HepG2 (cell line): ENCODE measurements around the gene SYCE3. TPM values are rescaled to one million over a fixed set of nuclear protein-coding genes. Genes with fewer than 3 reads are reported as not detected.
A peak's percentile ranks its signal among the peaks of the same experiment; 100 is the strongest.

Experiments
- ATAC-seq: fragments of 200-7000 bp; cut with Tn5 transposase; 3 replicates; pipeline ENCODE4 v1.9.1; 2020; ENCODE audit warnings: mild to moderate bottlenecking, moderate library complexity
- BruUV-seq: library from RNA; stranded (reverse); fragments of 400-500 nt; replicated peaks from 2 replicates; lab custom pipeline; 2021; lab: Mats Ljungman, UMichigan
- CTCF ChIA-PET: fragments of 300-600 bp; formaldehyde crosslinking; extraction: SDS; loops from one replicate; lab custom pipeline; 2021; ENCODE audit warnings: low total read pairs, inconsistent platforms, low intra/inter-chr PET ratio; lab: Yijun Ruan, JAX
- POLR2A ChIA-PET: fragments of 350-600 bp; sonication (Branson Sonifier 250); formaldehyde crosslinking; loops from one replicate; lab custom pipeline; 2020; ENCODE audit warnings: antibody characterized with exemption, inconsistent platforms; lab: Yijun Ruan, JAX
- DNase-seq: peaks from one replicate; pipeline ENCODE4 v3.0.0-alpha.2; 2015; ENCODE audit warnings: low spot score
- FAIRE-seq: peaks from 3 replicates; lab custom pipeline; 2011; peaks lifted over from hg19 to GRCh38; lab: Jason Lieb, UNC
- H2AFZ ChIP-seq: one replicate; pipeline ENCODE4 v1.6.1; 2011; ENCODE audit warnings: low read length, inconsistent platforms
- H3K27ac ChIP-seq: fragments of 300-600 bp; 3 replicates; pipeline ENCODE4 v1.8.0; 2011; ENCODE audit warnings: mixed run types, mild to moderate bottlenecking, mixed read lengths, low read length, inconsistent platforms; ENCODE audit not compliant: insufficient read depth; ENCODE audit errors: extremely low read length
- H3K27me3 ChIP-seq, 2 experiments: fragments of 200-600 bp in 1 of 2; 2 replicates in 1 of 2; 3 replicates in 1 of 2; pipeline versions ENCODE4 v1.6.0 to v1.8.0; 2011; ENCODE audit warnings: low read length in 2 of 2, mild to moderate bottlenecking in 2 of 2, moderate library complexity in 2 of 2, inconsistent platforms in 1 of 2; ENCODE audit not compliant: insufficient read depth in 2 of 2, control insufficient read depth in 1 of 2
- H3K36me3 ChIP-seq, 2 experiments: fragments of 200-600 bp in 1 of 2; replicated peaks in 1 of 2; 2 replicates in 1 of 2; 3 replicates in 1 of 2; pipeline versions ENCODE4 v1.5.1 to v1.8.0; 2011; ENCODE audit warnings: low read length in 2 of 2, inconsistent platforms in 1 of 2; ENCODE audit not compliant: insufficient read depth in 2 of 2, control insufficient read depth in 1 of 2
- H3K4me1 ChIP-seq: 2 replicates; pipeline ENCODE4 v1.5.1; 2012; ENCODE audit warnings: low read length, inconsistent platforms; ENCODE audit not compliant: insufficient read depth
- H3K4me2 ChIP-seq: 2 replicates; pipeline ENCODE4 v1.6.0; 2011; ENCODE audit warnings: low read depth, low read length, inconsistent platforms
- H3K4me3 ChIP-seq, 3 experiments: fragments of 200-600 bp in 1 of 3; sonication (generic), shearing (Covaris generic) in 1 of 3; replicated peaks in 1 of 3; 2 replicates each; pipeline ENCODE4 v1.5.1; 2011 to 2016; ENCODE audit warnings: low read length in 3 of 3, inconsistent platforms in 2 of 3, low read depth in 2 of 3, mild to moderate bottlenecking in 2 of 3, control low read depth in 1 of 3, mixed read lengths in 1 of 3; ENCODE audit not compliant: insufficient read depth in 1 of 3
- H3K79me2 ChIP-seq: one replicate; pipeline ENCODE4 v1.6.1; 2011; ENCODE audit warnings: low read length, inconsistent platforms; ENCODE audit not compliant: insufficient read depth
- H3K9ac ChIP-seq: 2 replicates; pipeline ENCODE4 v1.6.0; 2011; ENCODE audit warnings: mild to moderate bottlenecking, low read depth, low read length, inconsistent platforms; ENCODE audit not compliant: insufficient read depth
- H3K9me3 ChIP-seq: 2 replicates; pipeline ENCODE4 v1.5.1; 2012; ENCODE audit warnings: mild to moderate bottlenecking, low read length
- H4K20me1 ChIP-seq: 2 replicates; pipeline ENCODE4 v1.6.0; 2011; ENCODE audit warnings: inconsistent platforms, mild to moderate bottlenecking, low read length, moderate library complexity; ENCODE audit not compliant: insufficient read depth
- CTCF ChIP-seq: sonication (generic); formaldehyde crosslinking; IDR thresholded peaks from 2 replicates; pipeline ENCODE4 v1.5.0; 2020; ENCODE audit warnings: mild to moderate bottlenecking, missing genetic modification reagents, moderate library complexity
- FLYWCH1 ChIP-seq: sonication (generic); formaldehyde crosslinking; IDR thresholded peaks from 2 replicates; pipeline ENCODE4 v1.8.1; 2023; ENCODE audit warnings: mild to moderate bottlenecking, missing genetic modification reagents
- JUND ChIP-seq: sonication (generic); formaldehyde crosslinking; IDR thresholded peaks from 2 replicates; pipeline ENCODE4 v1.8.0; 2022; ENCODE audit warnings: mild to moderate bottlenecking, missing genetic modification reagents
- MED1 ChIP-seq: sonication (generic); formaldehyde crosslinking; IDR thresholded peaks from 2 replicates; pipeline ENCODE4 v1.4.0; 2020; ENCODE audit warnings: missing genetic modification reagents
- PRPF4 ChIP-seq: fragments of 200-400 bp; formaldehyde crosslinking; IDR thresholded peaks from 2 replicates; pipeline ENCODE4 v1.6.1; 2016; ENCODE audit warnings: low read length, low read depth; ENCODE audit not compliant: poor library complexity, severe bottlenecking
- RBM39 ChIP-seq: fragments of 200-400 bp; formaldehyde crosslinking; IDR thresholded peaks from one replicate; pipeline ENCODE4 v1.6.1; 2018; ENCODE audit warnings: antibody characterized with exemption, mild to moderate bottlenecking, low read depth, low read length; ENCODE audit not compliant: poor library complexity, severe bottlenecking
- TOE1 ChIP-seq: sonication (generic); formaldehyde crosslinking; IDR thresholded peaks from 2 replicates; pipeline ENCODE4 v1.4.0; 2020; ENCODE audit warnings: mild to moderate bottlenecking, missing genetic modification reagents
- YEATS2 ChIP-seq: sonication (generic); formaldehyde crosslinking; IDR thresholded peaks from 2 replicates; pipeline ENCODE4 v1.4.0; 2020; ENCODE audit warnings: missing genetic modification reagents, borderline replicate concordance
- YEATS4 ChIP-seq: sonication (generic); formaldehyde crosslinking; IDR thresholded peaks from 2 replicates; pipeline ENCODE4 v1.4.0; 2020; ENCODE audit warnings: missing genetic modification reagents, borderline replicate concordance
- ZNF704 ChIP-seq: sonication (generic); formaldehyde crosslinking; IDR thresholded peaks from 2 replicates; pipeline ENCODE4 v1.8.1; 2023; ENCODE audit warnings: mild to moderate bottlenecking, inconsistent platforms, moderate library complexity, missing genetic modification reagents, borderline replicate concordance
- ZNF768 ChIP-seq: sonication (generic); formaldehyde crosslinking; IDR thresholded peaks from 2 replicates; pipeline ENCODE4 v1.4.0; 2020; ENCODE audit warnings: missing genetic modification reagents
- ZNF891 ChIP-seq: sonication (generic); formaldehyde crosslinking; IDR thresholded peaks from 2 replicates; pipeline ENCODE4 v1.5.0; 2020; ENCODE audit warnings: mild to moderate bottlenecking, missing genetic modification reagents
- WGBS: methylation state at CpG from one replicate; pipeline ENCODE4 v1.1.6; 2017; ENCODE audit warnings: low lambda C conversion rate; 5-methylcytosine and 5-hydroxymethylcytosine counted together
- in situ Hi-C: cut with HindIII; loops from 2 replicates; pipeline ENCODE4 v1.10.0; 2017; ENCODE audit warnings: low pct_unique_long_range_greater_than_20kb; ENCODE audit not compliant: extremely low pct_ligation_motif_present
- intact Hi-C: fragments of 100-400 bp; cut with micrococcal nuclease; formaldehyde crosslinking; loops from one replicate; pipeline ENCODE4 v1.10.0; 2022; ENCODE audit not compliant: unreplicated experiment
- polyA plus RNA-seq, 8 experiments: library from polyadenylated mRNA; depleted of rRNA in 3 of 8; stranded (reverse) in 7 of 8; unstranded in 1 of 8; fragments of >200 nt; fragmentation: Illumina TruSeq in 4 of 8; extraction: Trizol in 4 of 8; gene quantifications; 2 replicates each; pipeline versions ENCODE4 v1.2.1 to v1.2.3, GENCODE V29; 2011 to 2016; ENCODE audit warnings: low read depth in 4 of 8, missing spikeins in 1 of 8, mixed read lengths in 1 of 8; ENCODE audit not compliant: insufficient read depth in 1 of 8
- total RNA-seq, 5 experiments: library from RNA; depleted of rRNA; stranded (reverse); fragments of >200 nt; fragmentation: Illumina TruSeq; extraction: Trizol; gene quantifications; 2 replicates each; pipeline ENCODE4 v1.2.3, GENCODE V29; 2016; ENCODE audit warnings: low read depth in 1 of 5

Gene SYCE3
- total and polyA plus RNA-seq, 2 of the 13 experiments (the other 11 are each of a cell fraction or from before 2014, with no cell fraction given): not detected

GRCh38 chr22:50606165-50606945 is 43.6 kb upstream of the SYCE3 start:
- ATAC-seq (peak; percentile 13; the same call in 1 of the 3 replicates), FAIRE-seq (no peak), DNase-seq (no peak)
- no peaks in the 10 kb centered on the region for H3K9me3 ChIP-seq
- H4K20me1 ChIP-seq: no peaks in the 10 kb centered on the region
- no peak overlapping the region for H3K4me3 ChIP-seq
- no peak overlapping the region for H2AFZ ChIP-seq
- H3K79me2 ChIP-seq: no peaks in the 10 kb centered on the region
- no peak for TF ChIP-seq FLYWCH1 (CRISPR knock-in tag)
- TF ChIP-seq JUND (CRISPR knock-in tag): no peak
- TF ChIP-seq ZNF891 (CRISPR knock-in tag): no peak
- 0 out of 2 replicates have a peak, but pooled peaks have one; percentile 15 for TF ChIP-seq CTCF (CRISPR knock-in tag)
- TF ChIP-seq RBM39: no peak
- no peak for TF ChIP-seq ZNF704 (CRISPR knock-in tag)
- TF ChIP-seq YEATS4 (CRISPR knock-in tag): no peak
- no peak for TF ChIP-seq PRPF4
- TF ChIP-seq ZNF768 (CRISPR knock-in tag): peak; percentile 88
- no peak for TF ChIP-seq MED1 (CRISPR knock-in tag)
- TF ChIP-seq TOE1: no peak
- no peak for TF ChIP-seq YEATS2 (CRISPR knock-in tag)
- no peak overlapping the region for H3K9ac ChIP-seq
- no peak overlapping the region for H3K4me2 ChIP-seq
- WGBS: 77% methylated on average over 12 of the region's 19 CpGs
- no TSS peak for BruUV-seq
- POLR2A ChIA-PET: no interaction called here
- peaks cover 6% of the 10 kb centered on the region; the same call in 1 of the 2 replicates for H3K4me1 ChIP-seq
- peaks cover 0 to 6% of the 10 kb centered on the region in 2 experiments; a peak in 3 of 5 replicates for H3K27me3 ChIP-seq
- no peaks in the 10 kb centered on the region for H3K36me3 ChIP-seq
- in situ Hi-C loops: no loop called here
- H3K27ac ChIP-seq: no peak overlapping the region
- intact Hi-C loops: no loop called here
- CTCF ChIA-PET: no interaction called here
